ENCODE measurements around the gene PDLIM1. TPM values are rescaled to one million over a fixed set of nuclear protein-coding genes. Genes with fewer than 3 reads are reported as not detected.

Gene PDLIM1
- polyA plus RNA-seq, 3 donors = 1.9 to 5.2 (median 4.8) TPM

DNA sequence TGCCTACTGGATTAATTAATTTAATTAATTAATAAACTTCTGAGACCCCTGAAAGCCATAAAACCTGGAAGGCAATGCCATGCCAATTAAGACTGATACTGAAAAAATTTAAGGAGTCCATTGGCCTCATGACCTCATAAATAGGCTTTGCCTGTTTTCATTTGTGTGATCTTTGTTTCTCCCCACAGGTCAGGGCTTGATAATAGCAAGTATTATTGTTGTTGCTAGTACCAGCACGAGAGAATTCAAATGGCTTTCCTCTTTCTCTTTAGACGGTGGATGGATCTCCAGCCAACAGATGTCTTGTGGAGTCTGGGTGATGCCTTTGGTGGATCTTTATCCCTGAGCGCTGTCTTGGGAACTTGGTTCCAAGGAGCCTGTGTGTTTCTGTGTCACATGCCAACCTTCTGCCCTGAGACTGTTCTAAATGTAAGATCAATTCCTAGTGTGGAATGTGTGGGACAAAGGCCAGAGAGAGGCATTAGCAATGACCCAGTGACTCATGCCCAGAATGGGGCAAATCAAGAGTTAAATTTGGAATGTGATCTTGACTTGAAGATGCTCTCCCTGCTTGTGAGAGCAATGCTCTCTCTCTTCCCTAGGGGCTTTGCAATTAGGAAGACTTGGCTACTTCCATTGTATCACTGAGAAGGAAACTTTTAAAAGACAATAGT, 79.1 kb downstream of the PDLIM1 start:
- H3K36me3 Mint-ChIP-seq = no peaks in the 10 kb centered on the region
- no peaks in the 10 kb centered on the region for H3K9me3 ChIP-seq (replicated peaks in 1 of 2; ENCODE audit: control insufficient read depth in 1 of 2, insufficient read depth in 1 of 2, low read length in 2 of 2)
- H3K4me2 ChIP-seq (replicated peaks; ENCODE audit: extremely low read depth, low read length, poor library complexity, severe bottlenecking) = no peak overlapping the region
- DNase-seq = no peak
- no peaks in the 10 kb centered on the region for H3K9me3 Mint-ChIP-seq
- WGBS (ENCODE audit: insufficient coverage) = 94% methylated on average over 2 of the region's 3 CpGs
- no peak overlapping the region for H3K9ac ChIP-seq (ENCODE audit: insufficient read depth, low read length, poor library complexity, severe bottlenecking)
- H3K4me3 ChIP-seq (replicated peaks in 1 of 3; ENCODE audit: low read depth in 2 of 3, low read length in 3 of 3) = no peak overlapping the region
- H3K36me3 ChIP-seq (replicated peaks in 1 of 2; ENCODE audit: control insufficient read depth in 1 of 2, insufficient read depth in 2 of 2, low read length in 2 of 2) = no peaks in the 10 kb centered on the region
- no peak for TF ChIP-seq CTCF (IDR thresholded peaks at IDR 0.05)
- intact Hi-C loops (cut with micrococcal nuclease) = no loop called here
- H3K4me3 Mint-ChIP-seq = no peak overlapping the region
- H4K20me1 ChIP-seq (ENCODE audit: insufficient read depth, low read length) = no peaks in the 10 kb centered on the region
- H2AFZ ChIP-seq (ENCODE audit: insufficient read depth, low read depth, low read length, poor library complexity, severe bottlenecking) = no peak overlapping the region
- no peaks in the 10 kb centered on the region for H3K4me1 ChIP-seq (ENCODE audit: control insufficient read depth in 1 of 2, insufficient read depth in 2 of 2, low read length in 2 of 2)
- no peak overlapping the region for H3K27ac Mint-ChIP-seq
- H3K4me1 Mint-ChIP-seq = no peaks in the 10 kb centered on the region
- peaks cover 0 to 4% (median 0%) of the 10 kb centered on the region in 3 donors for H3K27me3 Mint-ChIP-seq (ENCODE audit: low read depth in 3 of 3)
- no peaks in the 10 kb centered on the region for H3K79me2 ChIP-seq (ENCODE audit: insufficient read depth, low read length)
- H3K27me3 ChIP-seq (ENCODE audit: control insufficient read depth in 2 of 2, insufficient read depth in 2 of 2, low read length in 2 of 2) = no peaks in the 10 kb centered on the region
- H3K27ac ChIP-seq (ENCODE audit: low read depth in 1 of 2, low read length in 2 of 2) = no peak overlapping the region

GRCh38 chr10:95209509-95210127, 81.2 kb downstream of the PDLIM1 start:
- 97% methylated on average over 4 of the region's 6 CpGs for WGBS (ENCODE audit: insufficient coverage)
- no peak overlapping the region for H3K4me2 ChIP-seq (replicated peaks; ENCODE audit: extremely low read depth, low read length, poor library complexity, severe bottlenecking)
- Mint-ChIP-seq H3K9me3 (no peaks in the 10 kb centered on the region), H3K4me3 (no peak overlapping the region), H3K27me3 (ENCODE audit: low read depth in 3 of 3) (peaks cover 0 to 2% (median 0%) of the 10 kb centered on the region in 3 donors), H3K4me1 (no peaks in the 10 kb centered on the region), H3K36me3 (no peaks in the 10 kb centered on the region), H3K27ac (no peak overlapping the region)
- H3K9me3 ChIP-seq (replicated peaks in 1 of 2; ENCODE audit: control insufficient read depth in 1 of 2, insufficient read depth in 1 of 2, low read length in 2 of 2) = no peaks in the 10 kb centered on the region
- no peaks in the 10 kb centered on the region for H3K79me2 ChIP-seq (ENCODE audit: insufficient read depth, low read length)
- no peak overlapping the region for H3K4me3 ChIP-seq (replicated peaks in 1 of 3; ENCODE audit: low read depth in 2 of 3, low read length in 3 of 3)
- H3K4me1 ChIP-seq (ENCODE audit: control insufficient read depth in 1 of 2, insufficient read depth in 2 of 2, low read length in 2 of 2) = no peaks in the 10 kb centered on the region
- intact Hi-C loops (cut with micrococcal nuclease) = no loop called here
- DNase-seq = no peak
- H3K27ac ChIP-seq (ENCODE audit: low read depth in 1 of 2, low read length in 2 of 2) = no peak overlapping the region
- H3K9ac ChIP-seq (ENCODE audit: insufficient read depth, low read length, poor library complexity, severe bottlenecking) = no peak overlapping the region
- H3K36me3 ChIP-seq (replicated peaks in 1 of 2; ENCODE audit: control insufficient read depth in 1 of 2, insufficient read depth in 2 of 2, low read length in 2 of 2) = no peaks in the 10 kb centered on the region
- no peak overlapping the region for H2AFZ ChIP-seq (ENCODE audit: insufficient read depth, low read depth, low read length, poor library complexity, severe bottlenecking)
- no peaks in the 10 kb centered on the region for H4K20me1 ChIP-seq (ENCODE audit: insufficient read depth, low read length)
- TF ChIP-seq CTCF (IDR thresholded peaks at IDR 0.05) = no peak
- no peaks in the 10 kb centered on the region for H3K27me3 ChIP-seq (ENCODE audit: control insufficient read depth in 2 of 2, insufficient read depth in 2 of 2, low read length in 2 of 2)

Data from CD14-positive monocyte (primary cell).